ENCODE results near the gene WDR72. TPM values are rescaled to one million over a fixed set of nuclear protein-coding genes. Genes with fewer than 3 reads are reported as not detected.

The WDR72 gene
- total and polyA plus RNA-seq, 3 donors from 2014 or later = 1.9 to 2.4 (median 2.1) TPM

GRCh38 chr15:53564647-53565046, 194.8 kb downstream of the WDR72 start:
- Histone ChIP-seq H3K36me3 (ENCODE audit: low read depth, missing control alignments) (no peaks in the 10 kb centered on the region), H3K27ac (no peak overlapping the region), H3K9me3 (no peaks in the 10 kb centered on the region), H3K4me3 (no peak overlapping the region), H3K4me1 (no peaks in the 10 kb centered on the region), H3K27me3 (no peaks in the 10 kb centered on the region)
- no peak for TF ChIP-seq CTCF (IDR thresholded peaks at IDR 0.05)
- no peak for TF ChIP-seq POLR2A (IDR thresholded peaks at IDR 0.05)
- no peak for DNase-seq
- 71 to 75% methylated on average over 2 of the region's 2 CpGs for WGBS, 2 donors
- intact Hi-C loops (cut with DNase I; ENCODE audit: low total_unique reads) = no loop called here

GRCh38 chr15:53563627-53564026, 195.8 kb downstream of the WDR72 start:
- Histone ChIP-seq H3K4me1 (no peaks in the 10 kb centered on the region), H3K9me3 (no peaks in the 10 kb centered on the region), H3K27me3 (no peaks in the 10 kb centered on the region), H3K4me3 (no peak overlapping the region), H3K36me3 (ENCODE audit: low read depth, missing control alignments) (no peaks in the 10 kb centered on the region), H3K27ac (no peak overlapping the region)
- no peak for DNase-seq
- 93 to 97% methylated on average over 4 of the region's 4 CpGs for WGBS, 2 donors
- TF ChIP-seq POLR2A (IDR thresholded peaks at IDR 0.05) = no peak
- TF ChIP-seq CTCF (IDR thresholded peaks at IDR 0.05) = no peak
- intact Hi-C loops (cut with DNase I; ENCODE audit: low total_unique reads) = no loop called here

- Histone ChIP-seq H3K9me3 (no peaks in the 10 kb centered on the region), H3K4me3 (no peak overlapping the region), H3K27me3 (no peaks in the 10 kb centered on the region), H3K27ac (no peak overlapping the region), H3K36me3 (ENCODE audit: low read depth, missing control alignments) (no peaks in the 10 kb centered on the region), H3K4me1 (no peaks in the 10 kb centered on the region)
- intact Hi-C loops (cut with DNase I; ENCODE audit: low total_unique reads) = no loop called here
- DNase-seq = no peak
- no peak for TF ChIP-seq CTCF (IDR thresholded peaks at IDR 0.05)
- no peak for TF ChIP-seq POLR2A (IDR thresholded peaks at IDR 0.05)
- WGBS, 2 donors = 60 to 61% methylated on average over 7 of the region's 7 CpGs
These were observed 199.8 kb downstream of the WDR72 start for GRCh38 chr15:53559364-53560277.

- Histone ChIP-seq H3K27ac (no peak overlapping the region), H3K27me3 (no peaks in the 10 kb centered on the region), H3K4me3 (no peak overlapping the region), H3K9me3 (no peaks in the 10 kb centered on the region), H3K4me1 (no peaks in the 10 kb centered on the region), H3K36me3 (ENCODE audit: low read depth, missing control alignments) (no peaks in the 10 kb centered on the region)
- DNase-seq = no peak
- WGBS, 2 donors = 58 to 68% methylated on average over 1 of the region's 1 CpG
- intact Hi-C loops (cut with DNase I; ENCODE audit: low total_unique reads) = no loop called here
- no peak for TF ChIP-seq CTCF (IDR thresholded peaks at IDR 0.05)
- no peak for TF ChIP-seq POLR2A (IDR thresholded peaks at IDR 0.05)
These were observed 201.1 kb downstream of the WDR72 start for GRCh38 chr15:53558384-53558783.

GRCh38 chr15:53555226-53555625, 204.2 kb downstream of the WDR72 start:
- intact Hi-C loops (cut with DNase I; ENCODE audit: low total_unique reads) = no loop called here
- no peaks in the 10 kb centered on the region for H3K4me1 ChIP-seq
- no peak overlapping the region for H3K4me3 ChIP-seq
- 67 to 70% methylated on average over 7 of the region's 7 CpGs for WGBS, 2 donors
- no peaks in the 10 kb centered on the region for H3K9me3 ChIP-seq
- no peak overlapping the region for H3K27ac ChIP-seq
- no peak for DNase-seq
- H3K27me3 ChIP-seq = no peaks in the 10 kb centered on the region
- TF ChIP-seq POLR2A (IDR thresholded peaks at IDR 0.05) = no peak
- no peak for TF ChIP-seq CTCF (IDR thresholded peaks at IDR 0.05)
- H3K36me3 ChIP-seq (ENCODE audit: low read depth, missing control alignments) = no peaks in the 10 kb centered on the region

Data from testis (tissue), 3 donors.